Neuronal stem cell (in vitro differentiated cells): ENCODE data around the gene TRABD2A.

ENCODE experiments used
- DNase-seq: peaks from one replicate; pipeline ENCODE4 v3.0.0-alpha.2; 2013; ENCODE audit warnings: low spot score
- H2AFZ ChIP-seq: one replicate; pipeline ENCODE4 v1.6.1; 2013; ENCODE audit warnings: mild to moderate bottlenecking, low read length, inconsistent platforms
- H2AK5ac ChIP-seq: 2 replicates; pipeline ENCODE4 v1.6.1; 2013; ENCODE audit warnings: low read depth, mild to moderate bottlenecking, inconsistent platforms, low read length, moderate library complexity, mixed read lengths
- H2BK120ac ChIP-seq: 2 replicates; pipeline ENCODE4 v1.6.1; 2013; ENCODE audit warnings: low read depth, mild to moderate bottlenecking, inconsistent platforms, low read length, moderate library complexity, mixed read lengths
- H2BK12ac ChIP-seq: one replicate; pipeline ENCODE4 v1.6.1; 2013; ENCODE audit warnings: low read length, inconsistent platforms
- H2BK15ac ChIP-seq: 2 replicates; pipeline ENCODE4 v1.6.1; 2013; ENCODE audit warnings: mild to moderate bottlenecking, low read length, inconsistent platforms, mixed read lengths
- H2BK5ac ChIP-seq: one replicate; pipeline ENCODE4 v1.6.1; 2013; ENCODE audit warnings: inconsistent platforms, mild to moderate bottlenecking, low read length, moderate library complexity
- H3K14ac ChIP-seq: one replicate; pipeline ENCODE4 v1.6.1; 2013; ENCODE audit warnings: low read length, inconsistent platforms
- H3K18ac ChIP-seq: 2 replicates; pipeline ENCODE4 v1.6.1; 2013; ENCODE audit warnings: low read length, inconsistent platforms
- H3K23ac ChIP-seq: 2 replicates; pipeline ENCODE4 v1.6.1; 2013; ENCODE audit warnings: low read depth, mild to moderate bottlenecking, mixed read lengths, low read length, inconsistent platforms; ENCODE audit not compliant: poor library complexity
- H3K27ac ChIP-seq: replicated peaks from 3 replicates; pipeline ENCODE4 v1.5.1; 2013; ENCODE audit warnings: low read length, inconsistent platforms
- H3K27me3 ChIP-seq, 3 experiments: 2 replicates each; pipeline ENCODE4 v1.6.1; 2013; ENCODE audit warnings: low read length in 3 of 3, mild to moderate bottlenecking in 2 of 3, inconsistent platforms in 1 of 3, low read depth in 1 of 3, mixed read lengths in 1 of 3, moderate library complexity in 1 of 3; ENCODE audit not compliant: control insufficient read depth in 3 of 3, insufficient read depth in 3 of 3
- H3K36me3 ChIP-seq, 2 donors: replicated peaks in 1 of 2; 2 replicates each; pipeline ENCODE4 v1.6.1; 2013; ENCODE audit warnings: low read length in 2 of 2; ENCODE audit not compliant: control insufficient read depth in 2 of 2, insufficient read depth in 2 of 2
- H3K4ac ChIP-seq: 2 replicates; pipeline ENCODE4 v1.6.1; 2013; ENCODE audit warnings: inconsistent platforms, mild to moderate bottlenecking, low read length, moderate library complexity
- H3K4me1 ChIP-seq, 2 donors: 1 replicate in 1 of 2; 2 replicates in 1 of 2; pipeline ENCODE4 v1.6.1; 2013; ENCODE audit warnings: low read length in 2 of 2, low read depth in 1 of 2; ENCODE audit not compliant: control insufficient read depth in 2 of 2, insufficient read depth in 1 of 2
- H3K4me2 ChIP-seq: one replicate; pipeline ENCODE4 v1.6.1; 2013; ENCODE audit warnings: mild to moderate bottlenecking, low read length, inconsistent platforms; ENCODE audit not compliant: insufficient read depth, poor library complexity, severe bottlenecking
- H3K4me3 ChIP-seq, 2 donors: 2 replicates each; pipeline ENCODE4 v1.5.1; 2013; ENCODE audit warnings: low read length in 2 of 2, mild to moderate bottlenecking in 2 of 2, inconsistent platforms in 1 of 2, moderate library complexity in 1 of 2
- H3K79me1 ChIP-seq: one replicate; pipeline ENCODE4 v1.6.1; 2013; ENCODE audit warnings: low read depth, mild to moderate bottlenecking, inconsistent platforms, low read length, moderate library complexity
- H3K9ac ChIP-seq: one replicate; pipeline ENCODE4 v1.6.1; 2013; ENCODE audit warnings: mild to moderate bottlenecking, low read depth, low read length, inconsistent platforms; ENCODE audit not compliant: poor library complexity
- H3K9me3 ChIP-seq, 2 donors: replicated peaks in 1 of 2; 2 replicates each; pipeline versions ENCODE3 to v1.6.1; 2013; ENCODE audit warnings: low read length in 2 of 2, mild to moderate bottlenecking in 2 of 2, inconsistent platforms in 1 of 2, low read depth in 1 of 2, mixed read lengths in 1 of 2, moderate library complexity in 1 of 2; ENCODE audit not compliant: control insufficient read depth in 2 of 2, insufficient read depth in 1 of 2
- H4K8ac ChIP-seq: one replicate; pipeline ENCODE4 v1.6.1; 2013; ENCODE audit warnings: low read depth, mild to moderate bottlenecking, inconsistent platforms, low read length, moderate library complexity
- H4K91ac ChIP-seq: one replicate; pipeline ENCODE4 v1.6.1; 2013; ENCODE audit warnings: low read length, low read depth, mild to moderate bottlenecking, inconsistent platforms; ENCODE audit not compliant: poor library complexity
- WGBS, 2 donors: extraction: QIAGEN DNeasy Blood & Tissue Kit; methylation state at CpG; one replicate each; pipeline ENCODE4 v1.1.7; 2013; ENCODE audit warnings: missing lambda C conversion rate in 2 of 2, mixed read lengths in 1 of 2; ENCODE audit not compliant: insufficient read length in 2 of 2, insufficient replicate concordance in 1 of 2; ENCODE audit errors: extremely low coverage in 2 of 2; 5-methylcytosine and 5-hydroxymethylcytosine counted together

The TRABD2A gene

DNA sequence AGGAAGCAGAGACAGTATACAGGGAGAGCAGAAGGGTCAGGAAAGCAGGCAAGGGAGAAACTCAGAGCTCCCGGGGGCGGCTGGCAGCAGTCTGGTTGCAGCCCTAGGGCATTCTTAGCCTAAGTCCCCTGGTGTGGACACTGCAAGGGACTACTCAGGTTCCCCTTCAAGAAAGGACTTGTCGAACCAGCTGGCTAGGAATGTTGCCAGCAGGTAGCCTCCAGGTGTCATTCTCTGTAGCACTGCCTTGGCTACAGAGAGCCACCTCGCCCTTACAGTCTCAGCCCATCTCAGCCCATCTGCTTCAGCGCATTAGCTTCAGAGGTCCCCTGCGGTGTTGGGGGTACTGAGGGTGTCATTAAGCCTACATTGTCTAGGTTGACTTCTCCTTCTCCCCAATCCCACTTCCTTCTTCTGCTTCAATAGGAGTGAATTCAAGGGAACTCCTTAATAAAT is 13.3 kb upstream of the TRABD2A start:
- Histone ChIP-seq H4K91ac (no peak overlapping the region), H3K9ac (no peak overlapping the region), H3K14ac (no peak overlapping the region), H2BK120ac (no peak overlapping the region), H3K27ac (no peak overlapping the region), H2BK15ac (no peak overlapping the region), H4K8ac (no peak overlapping the region), H3K27me3 (peaks cover 0 to 31% (median 0%) of the 10 kb centered on the region in 3 experiments), H3K4me2 (no peak overlapping the region), H2BK12ac (no peak overlapping the region), H3K79me1 (no peaks in the 10 kb centered on the region), H2BK5ac (no peak overlapping the region), H3K36me3 (no peaks in the 10 kb centered on the region), H3K4ac (no peak overlapping the region), H3K9me3 (no peaks in the 10 kb centered on the region), H2AFZ (no peak overlapping the region), H3K23ac (no peak overlapping the region), H3K4me1 (peaks cover 0 to 2% of the 10 kb centered on the region in 2 donors), H3K4me3 (no peak overlapping the region), H2AK5ac (no peak overlapping the region), H3K18ac (no peak overlapping the region)
- no peak for DNase-seq
- WGBS, 2 donors, result no CpG with 5 or more reads among the region's 6 CpGs

DNA sequence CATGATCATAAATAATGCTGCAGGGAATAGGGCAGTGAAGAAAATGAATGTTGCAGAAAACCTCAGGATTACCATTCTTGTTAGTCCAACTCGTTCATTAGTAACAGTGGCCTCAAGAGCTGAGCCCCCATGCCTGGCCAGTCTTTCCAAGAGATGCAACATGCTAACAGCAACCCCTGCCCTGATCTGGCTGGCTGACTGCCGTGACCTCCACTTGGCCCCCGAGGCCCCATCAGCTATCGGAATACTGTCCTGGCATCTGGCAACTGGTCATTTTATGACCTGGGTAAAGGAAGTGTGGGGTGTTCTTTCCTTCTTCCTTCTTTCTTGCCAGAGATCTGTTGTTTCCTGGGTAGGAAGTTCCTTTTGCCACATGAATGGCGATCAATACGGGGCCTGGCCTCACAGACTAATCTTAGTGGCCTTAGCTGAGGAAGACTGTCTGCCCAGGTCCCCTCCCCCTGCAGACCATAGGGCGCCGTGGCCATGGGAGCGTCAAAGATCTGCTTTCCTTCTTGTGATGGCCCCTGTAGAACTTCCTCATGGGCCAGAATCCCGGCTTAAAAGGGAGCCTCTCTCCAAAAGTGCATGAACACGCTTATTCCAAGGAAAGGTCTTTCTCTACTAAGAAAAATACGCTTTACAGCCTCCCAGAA is 10.6 kb upstream of the TRABD2A start:
- no peaks in the 10 kb centered on the region for H3K9me3 ChIP-seq
- H2AK5ac ChIP-seq, result no peak overlapping the region
- H3K27ac ChIP-seq, result no peak overlapping the region
- no peak overlapping the region for H3K4me3 ChIP-seq
- no peak for DNase-seq
- no peak overlapping the region for H3K18ac ChIP-seq
- H2BK12ac ChIP-seq, result no peak overlapping the region
- no peak overlapping the region for H2BK15ac ChIP-seq
- no peak overlapping the region for H3K9ac ChIP-seq
- H4K8ac ChIP-seq, result no peak overlapping the region
- no CpG with 5 or more reads among the region's 12 CpGs for WGBS, 2 donors
- no peaks in the 10 kb centered on the region for H3K79me1 ChIP-seq
- H3K14ac ChIP-seq, result no peak overlapping the region
- H2AFZ ChIP-seq, result no peak overlapping the region
- H3K23ac ChIP-seq, result no peak overlapping the region
- peaks cover 0 to 6% of the 10 kb centered on the region in 2 donors for H3K4me1 ChIP-seq
- no peaks in the 10 kb centered on the region for H3K36me3 ChIP-seq
- H3K4ac ChIP-seq, result no peak overlapping the region
- H3K27me3 ChIP-seq, result peaks cover 0 to 36% (median 0%) of the 10 kb centered on the region in 3 experiments
- H2BK5ac ChIP-seq, result no peak overlapping the region
- H2BK120ac ChIP-seq, result no peak overlapping the region
- H3K4me2 ChIP-seq, result no peak overlapping the region
- no peak overlapping the region for H4K91ac ChIP-seq

DNA sequence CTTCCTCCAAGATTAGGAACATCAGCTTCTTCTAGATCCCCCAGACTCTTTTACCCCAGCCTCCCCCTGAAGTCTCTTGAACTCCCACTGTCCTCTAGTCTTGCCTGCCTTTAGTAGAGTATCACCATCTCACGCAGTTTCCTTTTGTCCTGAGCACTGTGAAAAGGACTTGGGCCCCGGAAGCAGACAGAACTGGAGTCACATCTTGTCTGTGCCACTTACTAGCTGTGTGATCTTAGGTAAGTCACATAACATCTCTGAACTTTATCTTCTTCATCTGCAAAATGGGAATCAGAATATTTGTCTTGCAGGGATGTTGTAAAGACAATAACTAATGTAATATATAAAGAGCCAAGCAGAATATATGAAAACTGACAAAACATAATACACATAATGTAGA is 8.4 kb upstream of the TRABD2A start:
- H3K4me1 ChIP-seq, result peaks cover 0 to 6% of the 10 kb centered on the region in 2 donors
- H4K91ac ChIP-seq, result no peak overlapping the region
- H2BK15ac ChIP-seq, result no peak overlapping the region
- H3K18ac ChIP-seq, result no peak overlapping the region
- H3K4me2 ChIP-seq, result no peak overlapping the region
- no peak overlapping the region for H3K14ac ChIP-seq
- no peaks in the 10 kb centered on the region for H3K36me3 ChIP-seq
- no peak overlapping the region for H2AFZ ChIP-seq
- no peaks in the 10 kb centered on the region for H3K79me1 ChIP-seq
- DNase-seq, result no peak
- no peak overlapping the region for H2BK5ac ChIP-seq
- H2BK12ac ChIP-seq, result no peak overlapping the region
- H3K9me3 ChIP-seq, result no peaks in the 10 kb centered on the region
- no peak overlapping the region for H2BK120ac ChIP-seq
- no peak overlapping the region for H3K9ac ChIP-seq
- no peak overlapping the region for H4K8ac ChIP-seq
- H3K4me3 ChIP-seq, result no peak overlapping the region
- H2AK5ac ChIP-seq, result no peak overlapping the region
- H3K27ac ChIP-seq, result no peak overlapping the region
- WGBS, 2 donors, result no CpG with 5 or more reads among the region's 2 CpGs
- H3K4ac ChIP-seq, result no peak overlapping the region
- no peak overlapping the region for H3K23ac ChIP-seq
- H3K27me3 ChIP-seq, result peaks cover 0 to 35% (median 0%) of the 10 kb centered on the region in 3 experiments

DNA sequence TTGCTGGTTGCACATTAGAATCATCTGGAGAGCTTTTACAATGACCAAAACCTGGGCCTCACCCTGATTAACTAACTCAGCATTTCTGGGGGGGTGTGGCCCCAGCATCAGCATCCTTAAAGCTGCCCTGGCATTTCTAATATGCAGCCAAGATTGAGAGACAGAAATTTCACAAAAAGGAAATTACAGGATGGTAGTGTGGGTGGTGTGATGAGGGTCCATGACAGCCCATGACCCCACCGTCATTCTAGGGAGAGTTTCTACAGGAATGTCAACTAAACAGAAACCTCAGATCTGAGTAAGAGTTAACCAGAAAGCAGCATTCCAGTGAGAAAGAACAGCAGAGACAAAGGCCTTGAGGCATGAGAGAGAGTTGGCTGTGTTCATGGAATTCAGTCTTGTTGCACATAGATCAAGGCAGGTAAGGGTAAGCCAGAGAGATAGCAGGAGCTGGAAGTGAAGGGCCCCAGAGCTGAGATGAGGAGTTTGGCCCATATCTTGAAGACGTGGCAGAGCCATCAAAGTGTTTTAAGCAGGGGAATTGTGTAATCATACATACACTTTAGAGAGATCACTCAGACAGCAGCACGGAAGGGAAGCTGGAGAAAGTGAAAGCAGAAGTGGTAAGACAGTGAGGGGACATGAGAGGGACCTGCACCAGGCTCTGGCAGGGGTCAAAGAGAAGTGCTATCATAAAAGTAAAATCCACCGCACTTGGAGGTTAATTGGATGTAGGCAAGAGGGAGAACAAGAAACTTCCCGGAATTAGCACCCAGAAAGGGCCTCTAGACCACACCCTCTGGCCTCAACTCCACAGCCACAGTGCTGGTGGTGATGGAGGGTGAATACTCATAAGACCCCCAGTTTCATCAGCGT is 7.8 kb upstream of the TRABD2A start:
- Histone ChIP-seq H3K79me1 (no peaks in the 10 kb centered on the region), H3K4me3 (no peak overlapping the region), H2AK5ac (no peak overlapping the region), H3K9me3 (no peaks in the 10 kb centered on the region), H4K8ac (no peak overlapping the region), H3K4me1 (peaks cover 0 to 4% of the 10 kb centered on the region in 2 donors), H3K36me3 (no peaks in the 10 kb centered on the region), H2BK120ac (no peak overlapping the region), H3K4ac (no peak overlapping the region), H3K4me2 (no peak overlapping the region), H3K23ac (no peak overlapping the region), H3K27me3 (peaks cover 0 to 39% (median 0%) of the 10 kb centered on the region in 3 experiments), H3K9ac (no peak overlapping the region), H4K91ac (no peak overlapping the region), H3K18ac (no peak overlapping the region), H3K27ac (no peak overlapping the region), H2AFZ (peak overlapping the region; percentile 18), H3K14ac (no peak overlapping the region), H2BK12ac (no peak overlapping the region), H2BK15ac (no peak overlapping the region), H2BK5ac (no peak overlapping the region)
- no peak for DNase-seq
- WGBS, 2 donors, result no CpG with 5 or more reads among the region's 6 CpGs
